Left hindlimb (tissue), 1 donor: ENCODE measurements around the gene MMRN1.

Experiments used
- DNase-seq: peaks from one replicate; pipeline ENCODE4 v3.0.0-alpha.2; 2018

MMRN1 gene, protein sequence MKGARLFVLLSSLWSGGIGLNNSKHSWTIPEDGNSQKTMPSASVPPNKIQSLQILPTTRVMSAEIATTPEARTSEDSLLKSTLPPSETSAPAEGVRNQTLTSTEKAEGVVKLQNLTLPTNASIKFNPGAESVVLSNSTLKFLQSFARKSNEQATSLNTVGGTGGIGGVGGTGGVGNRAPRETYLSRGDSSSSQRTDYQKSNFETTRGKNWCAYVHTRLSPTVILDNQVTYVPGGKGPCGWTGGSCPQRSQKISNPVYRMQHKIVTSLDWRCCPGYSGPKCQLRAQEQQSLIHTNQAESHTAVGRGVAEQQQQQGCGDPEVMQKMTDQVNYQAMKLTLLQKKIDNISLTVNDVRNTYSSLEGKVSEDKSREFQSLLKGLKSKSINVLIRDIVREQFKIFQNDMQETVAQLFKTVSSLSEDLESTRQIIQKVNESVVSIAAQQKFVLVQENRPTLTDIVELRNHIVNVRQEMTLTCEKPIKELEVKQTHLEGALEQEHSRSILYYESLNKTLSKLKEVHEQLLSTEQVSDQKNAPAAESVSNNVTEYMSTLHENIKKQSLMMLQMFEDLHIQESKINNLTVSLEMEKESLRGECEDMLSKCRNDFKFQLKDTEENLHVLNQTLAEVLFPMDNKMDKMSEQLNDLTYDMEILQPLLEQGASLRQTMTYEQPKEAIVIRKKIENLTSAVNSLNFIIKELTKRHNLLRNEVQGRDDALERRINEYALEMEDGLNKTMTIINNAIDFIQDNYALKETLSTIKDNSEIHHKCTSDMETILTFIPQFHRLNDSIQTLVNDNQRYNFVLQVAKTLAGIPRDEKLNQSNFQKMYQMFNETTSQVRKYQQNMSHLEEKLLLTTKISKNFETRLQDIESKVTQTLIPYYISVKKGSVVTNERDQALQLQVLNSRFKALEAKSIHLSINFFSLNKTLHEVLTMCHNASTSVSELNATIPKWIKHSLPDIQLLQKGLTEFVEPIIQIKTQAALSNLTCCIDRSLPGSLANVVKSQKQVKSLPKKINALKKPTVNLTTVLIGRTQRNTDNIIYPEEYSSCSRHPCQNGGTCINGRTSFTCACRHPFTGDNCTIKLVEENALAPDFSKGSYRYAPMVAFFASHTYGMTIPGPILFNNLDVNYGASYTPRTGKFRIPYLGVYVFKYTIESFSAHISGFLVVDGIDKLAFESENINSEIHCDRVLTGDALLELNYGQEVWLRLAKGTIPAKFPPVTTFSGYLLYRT

DNA sequence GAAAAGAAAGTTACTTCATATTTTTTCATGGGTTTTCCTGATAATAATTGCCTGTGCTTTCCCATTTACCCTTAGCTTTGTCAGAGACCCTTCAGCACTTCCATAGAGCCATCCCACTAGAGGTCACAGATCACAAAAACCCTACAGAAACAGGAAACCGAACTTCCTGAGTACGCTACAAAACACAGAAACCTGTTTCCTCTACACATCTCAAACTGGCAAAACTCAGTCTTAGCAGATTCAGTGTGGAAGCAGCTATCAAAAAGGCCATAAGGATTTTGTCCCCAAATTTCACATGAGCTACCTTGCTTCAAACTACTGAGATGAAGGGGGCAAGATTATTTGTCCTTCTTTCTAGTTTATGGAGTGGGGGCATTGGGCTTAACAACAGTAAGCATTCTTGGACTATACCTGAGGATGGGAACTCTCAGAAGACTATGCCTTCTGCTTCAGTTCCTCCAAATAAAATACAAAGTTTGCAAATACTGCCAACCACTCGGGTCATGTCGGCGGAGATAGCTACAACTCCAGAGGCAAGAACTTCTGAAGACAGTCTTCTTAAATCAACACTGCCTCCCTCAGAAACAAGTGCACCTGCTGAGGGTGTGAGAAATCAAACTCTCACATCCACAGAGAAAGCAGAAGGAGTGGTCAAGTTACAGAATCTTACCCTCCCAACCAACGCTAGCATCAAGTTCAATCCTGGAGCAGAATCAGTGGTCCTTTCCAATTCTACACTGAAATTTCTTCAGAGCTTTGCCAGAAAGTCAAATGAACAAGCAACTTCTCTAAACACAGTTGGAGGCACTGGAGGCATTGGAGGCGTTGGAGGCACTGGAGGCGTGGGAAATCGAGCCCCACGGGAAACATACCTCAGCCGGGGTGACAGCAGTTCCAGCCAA, at the start of gene MMRN1:
Gene MMRN1, plus strand, starts transcription at position 206 of the 902 bp plus-strand sequence. Its CDS starts 118 bp downstream, at position 324.
- no peak for DNase-seq

DNA sequence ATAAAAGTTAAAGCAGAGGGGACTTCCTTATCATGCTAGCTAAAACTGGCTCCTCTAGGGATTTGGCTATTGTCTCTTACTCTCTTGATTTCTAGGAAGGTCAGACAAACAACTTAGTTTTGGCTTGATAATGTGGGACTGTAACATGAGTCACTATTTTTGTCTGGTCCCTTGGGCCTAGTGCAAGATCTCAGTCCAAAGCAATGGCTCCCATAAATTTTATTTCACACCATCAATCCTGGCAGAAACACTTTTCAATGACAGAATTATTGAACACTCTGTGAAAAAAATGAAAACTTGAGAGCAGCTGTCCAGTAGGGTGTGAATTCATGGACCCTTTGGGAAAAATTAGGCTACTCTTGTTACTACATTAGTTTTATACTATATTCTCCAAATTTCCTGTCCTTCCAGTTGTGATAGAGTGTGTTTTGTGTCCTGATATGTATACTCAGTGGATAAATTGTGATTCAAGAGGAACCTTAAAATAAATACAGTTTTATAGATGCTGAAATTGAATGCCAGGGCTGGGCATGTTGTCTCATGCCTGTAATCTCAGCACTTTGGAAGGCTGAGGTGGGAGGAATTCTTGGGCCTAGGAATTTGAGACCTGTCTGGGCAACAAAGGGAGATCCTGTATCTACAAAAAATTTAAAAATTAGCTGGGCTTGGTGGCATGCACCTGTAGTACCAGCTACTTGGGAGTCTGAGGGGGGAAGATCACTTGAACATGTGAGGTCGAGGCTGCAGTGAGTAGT, 46.9 kb upstream of the MMRN1 start:
- DNase-seq = no peak

- DNase-seq = no peak
These were observed 39.4 kb upstream of the MMRN1 start for GRCh38 chr4:89855236-89855635.

DNA sequence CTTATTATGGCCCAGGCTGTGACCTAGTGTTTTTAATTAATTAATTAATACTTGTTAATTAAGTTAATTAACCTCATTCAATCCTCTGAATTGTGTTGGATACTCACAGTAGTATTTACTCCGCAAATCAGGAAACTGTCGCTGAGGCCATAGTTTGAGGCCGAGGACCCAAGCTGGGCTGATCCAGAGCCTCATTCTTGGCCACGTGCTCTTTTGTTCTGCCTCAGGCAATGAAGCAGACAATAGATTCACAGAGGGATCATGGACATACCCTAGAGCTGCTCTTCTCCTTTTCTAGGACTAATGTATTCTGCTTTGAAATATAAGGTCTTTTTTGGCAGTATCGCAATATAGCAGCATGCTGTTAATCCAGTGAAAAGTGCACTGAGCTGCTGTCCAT, 33.7 kb upstream of the MMRN1 start:
- DNase-seq = no peak

DNA sequence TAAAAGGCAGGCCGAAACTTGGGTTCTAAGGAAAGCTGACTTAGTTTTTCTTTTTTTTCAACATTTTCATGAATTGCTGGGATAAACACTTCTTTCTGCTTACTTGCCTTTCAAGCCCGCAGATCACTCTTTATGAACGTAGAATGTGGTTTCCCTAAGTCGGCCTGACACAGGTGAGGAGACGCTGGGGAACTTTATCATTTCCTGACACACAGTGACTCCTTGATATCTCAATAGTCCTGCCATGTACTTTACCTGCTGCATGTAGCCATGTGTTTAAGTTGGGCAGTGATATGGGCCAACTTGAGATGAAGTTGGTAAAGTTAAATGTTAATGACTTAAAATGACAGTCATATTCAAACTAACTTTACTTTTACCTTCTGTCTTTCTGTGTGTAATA, 31.1 kb upstream of the MMRN1 start:
- DNase-seq = no peak

- DNase-seq = no peak
These were observed 26.4 kb upstream of the MMRN1 start for GRCh38 chr4:89868276-89868675.

DNA sequence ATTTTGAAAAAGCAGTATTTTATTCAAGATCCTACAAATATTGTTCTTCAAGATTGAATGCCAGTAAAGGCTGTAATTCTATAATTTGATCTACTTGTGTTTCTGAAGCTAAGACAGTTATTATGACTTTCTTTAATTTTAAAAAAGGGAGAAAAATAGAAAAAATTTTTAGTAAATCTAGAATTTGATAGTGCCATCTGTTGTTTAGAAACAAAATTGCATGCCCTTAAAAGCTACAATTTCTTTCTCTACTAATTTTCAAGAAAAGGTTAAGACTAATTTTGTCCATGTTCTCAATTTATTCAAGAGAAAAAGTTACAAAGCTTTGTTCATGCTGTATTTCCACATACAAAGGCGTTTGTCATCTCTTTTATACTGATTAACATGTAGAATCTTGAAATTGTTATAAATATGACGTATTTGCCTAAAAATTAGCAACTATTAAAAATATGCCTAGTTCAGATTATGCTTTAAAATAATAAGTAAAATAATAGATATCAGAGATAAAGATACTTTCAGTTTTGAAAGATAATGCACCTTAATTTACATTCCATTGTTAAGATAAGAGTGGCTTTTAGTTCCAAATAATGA, 25.6 kb upstream of the MMRN1 start:
- no peak for DNase-seq

DNA sequence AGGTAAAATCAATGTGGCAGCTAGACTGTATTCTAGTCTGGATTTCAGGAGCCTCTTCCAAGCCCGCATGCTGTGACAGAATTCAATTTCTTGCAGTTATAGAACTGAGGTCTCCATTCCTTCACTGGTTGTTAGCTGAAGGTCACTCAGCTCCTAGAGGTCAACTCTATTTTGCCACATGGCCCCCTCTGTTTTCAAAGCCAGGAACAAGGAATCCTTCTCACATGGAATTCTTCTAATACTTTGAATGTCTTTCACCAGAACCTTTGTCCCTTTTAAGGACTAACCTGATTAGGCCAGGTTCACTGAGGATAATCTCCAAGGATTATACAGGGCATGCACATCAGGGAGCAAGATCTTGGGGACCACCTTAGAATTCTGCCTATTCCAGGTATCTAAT, 23.4 kb upstream of the MMRN1 start:
- DNase-seq = no peak

- DNase-seq = no peak
These were observed 18.1 kb upstream of the MMRN1 start for GRCh38 chr4:89876548-89876947.

DNA sequence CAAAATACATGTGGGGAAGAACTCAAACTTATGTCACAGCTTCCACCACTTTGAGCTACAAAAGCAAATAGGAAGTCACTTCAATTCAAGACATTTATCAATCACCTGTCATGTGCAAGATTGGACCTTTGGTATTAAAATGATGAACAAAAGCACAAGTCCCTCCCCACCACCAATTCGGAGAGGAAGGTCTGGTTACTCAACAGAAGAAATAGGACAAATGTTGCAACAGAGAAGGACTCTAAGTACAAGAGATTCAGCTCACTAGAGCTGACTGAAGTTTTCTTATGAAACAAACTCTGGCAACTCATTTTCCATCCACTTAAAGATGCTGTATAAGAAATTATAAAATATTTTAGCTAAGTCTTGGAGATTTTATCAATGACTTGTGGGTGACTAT, 16.0 kb upstream of the MMRN1 start:
- DNase-seq = no peak

- DNase-seq = no peak
These were observed 15.4 kb upstream of the MMRN1 start for GRCh38 chr4:89879215-89879614.

DNA sequence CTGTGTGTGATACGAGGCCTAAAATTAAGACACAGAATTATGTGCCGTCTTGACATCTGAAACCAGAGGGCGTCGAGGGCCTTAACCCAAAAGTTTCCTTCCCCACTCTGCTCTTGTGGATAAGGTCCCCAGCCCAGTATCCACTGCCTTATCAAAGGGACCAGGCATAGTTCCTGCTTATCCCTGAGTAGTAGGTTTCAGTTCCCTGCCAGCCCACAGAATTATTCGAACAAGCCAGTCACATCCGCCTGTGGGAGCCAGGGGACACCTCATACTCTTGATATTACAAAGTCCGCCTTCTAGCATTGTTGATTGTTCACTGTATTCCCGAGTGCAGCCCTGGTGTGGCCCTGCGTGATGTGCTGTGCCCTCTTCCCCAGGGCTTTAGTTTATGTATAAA, 5.4 kb upstream of the MMRN1 start:
- DNase-seq = no peak

- DNase-seq = no peak
These were observed 3.2 kb downstream of the MMRN1 start for GRCh38 chr4:89897867-89898266.

- DNase-seq = no peak
These were observed 3.7 kb downstream of the MMRN1 start for GRCh38 chr4:89898304-89898716.

GRCh38 chr4:89899152-89899551, 4.5 kb downstream of the MMRN1 start:
- DNase-seq = no peak

DNA sequence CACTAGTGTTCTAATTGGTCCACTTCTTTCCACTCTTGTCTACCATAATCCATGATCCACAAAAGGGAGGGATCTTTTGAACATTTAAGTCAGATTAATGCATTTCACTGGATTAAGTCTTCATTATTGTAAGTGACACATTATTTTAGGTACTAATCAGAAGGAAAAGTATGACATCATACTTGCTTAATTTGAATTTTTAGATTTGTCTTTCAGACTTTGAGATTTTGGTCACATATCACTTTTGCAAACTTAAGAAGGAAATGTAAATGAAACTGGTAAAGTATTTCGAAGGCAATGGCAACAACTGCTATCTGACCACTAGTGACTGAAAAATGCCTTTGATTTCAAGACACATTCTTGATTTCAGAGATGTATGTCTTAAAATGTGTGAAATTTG, 5.2 kb downstream of the MMRN1 start:
- no peak for DNase-seq

DNA sequence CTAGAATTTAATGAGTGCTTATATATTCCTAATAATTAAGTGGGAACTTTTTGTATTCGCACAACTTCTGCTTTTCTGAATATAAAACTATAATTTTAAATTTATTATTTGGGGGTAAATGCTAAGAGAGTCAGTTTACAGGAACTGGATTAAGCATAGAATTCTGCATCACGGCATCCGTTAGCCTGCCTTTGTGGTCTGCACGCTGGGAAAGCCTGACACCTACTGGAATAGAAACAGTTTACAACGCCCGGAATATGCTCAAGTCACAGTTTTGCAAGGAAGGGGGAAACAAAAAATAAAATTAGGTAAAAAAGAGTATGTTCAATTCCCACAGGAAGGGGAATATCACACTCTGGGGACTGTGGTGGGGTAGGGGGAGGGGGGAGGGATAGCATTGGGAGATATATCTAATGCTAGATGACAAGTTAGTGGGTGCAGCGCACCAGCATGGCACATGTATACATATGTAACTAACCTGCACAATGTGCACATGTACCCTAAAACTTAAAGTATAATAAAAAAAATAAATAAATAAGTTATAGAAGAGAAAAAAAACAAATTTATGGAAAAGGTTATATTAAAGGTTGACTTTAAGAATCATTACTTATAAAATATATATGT, 7.3 kb downstream of the MMRN1 start:
- peak; percentile 35 for DNase-seq

- no peak for DNase-seq
These were observed 9.9 kb downstream of the MMRN1 start for GRCh38 chr4:89904524-89904923.

GRCh38 chr4:89906316-89906715, 11.7 kb downstream of the MMRN1 start:
- no peak for DNase-seq

DNA sequence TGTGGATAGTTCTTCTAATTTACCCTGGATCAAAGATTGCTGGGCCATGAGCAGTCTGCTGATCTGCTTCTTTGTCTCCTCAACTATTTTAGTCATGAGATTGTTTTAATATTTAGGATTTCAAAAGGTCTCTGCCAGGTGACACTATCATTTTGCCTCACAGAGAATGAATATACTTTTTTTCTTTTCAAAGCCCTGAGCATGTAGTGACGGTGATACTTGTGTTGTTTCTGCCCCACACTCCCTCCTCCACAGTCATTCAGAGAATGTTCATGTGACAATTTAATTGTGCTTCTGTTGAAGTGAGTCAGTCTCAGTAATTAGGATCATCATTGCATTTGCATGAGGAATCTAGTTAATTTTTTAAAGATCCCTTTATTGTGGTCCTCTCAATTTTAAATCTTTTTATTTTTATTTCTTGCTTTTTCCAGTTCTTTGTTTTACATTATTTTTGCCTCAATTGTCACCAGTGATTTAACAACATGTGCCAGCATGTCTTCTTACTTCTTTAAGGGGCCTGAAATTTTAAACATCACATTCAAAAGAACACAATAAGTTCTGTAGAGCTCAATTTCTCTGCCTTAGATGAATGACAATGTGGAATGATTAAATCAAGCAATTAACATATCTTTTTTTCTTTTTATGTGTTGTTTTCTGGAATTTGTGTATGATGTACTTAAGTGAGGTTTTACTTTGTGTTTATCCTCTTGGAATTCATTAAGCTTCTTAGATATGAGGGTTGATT, 12.3 kb downstream of the MMRN1 start:
- DNase-seq = no peak
